Eye (tissue), 1 donor: ENCODE data around the gene PPP5C.
"Not testable (repeated sequence)": the region's sequence is repeated elsewhere in the genome, so short reads cannot be mapped to it uniquely, and the experiment has no call there.

Experiments used
- DNase-seq: peaks from one replicate; pipeline ENCODE4 v3.0.0-alpha.2; 2015

The PPP5C gene

GRCh38 chr19:46367426-46367825, 20.5 kb downstream of the PPP5C start:
- peak; percentile 32 for DNase-seq

GRCh38 chr19:46368116-46368515, 21.2 kb downstream of the PPP5C start:
- no peak for DNase-seq

GRCh38 chr19:46369817-46370216, 22.9 kb downstream of the PPP5C start:
- DNase-seq, result no peak

GRCh38 chr19:46371371-46371901, 24.5 kb downstream of the PPP5C start:
- no peak for DNase-seq

- DNase-seq, result peak; percentile 38
Observed at GRCh38 chr19:46372901-46373490, 26.1 kb downstream of the PPP5C start.

GRCh38 chr19:46373491-46374359, 26.8 kb downstream of the PPP5C start:
- DNase-seq, result peak; percentile 15

- DNase-seq, result no peak
Observed at GRCh38 chr19:46374536-46375475, 27.9 kb downstream of the PPP5C start.

GRCh38 chr19:46375476-46376067, 28.7 kb downstream of the PPP5C start:
- DNase-seq, result not testable (repeated sequence)

GRCh38 chr19:46376241-46377153, 29.6 kb downstream of the PPP5C start:
- no peak for DNase-seq

GRCh38 chr19:46378268-46378667, 31.4 kb downstream of the PPP5C start:
- DNase-seq, result peak; percentile 54

GRCh38 chr19:46380690-46381089, 33.8 kb downstream of the PPP5C start:
- DNase-seq, result no peak

GRCh38 chr19:46381346-46381745, 34.5 kb downstream of the PPP5C start:
- no peak for DNase-seq

GRCh38 chr19:46381756-46382345, 35.0 kb downstream of the PPP5C start:
- no peak for DNase-seq

GRCh38 chr19:46383171-46383815, 36.4 kb downstream of the PPP5C start:
- no peak for DNase-seq

GRCh38 chr19:46383846-46384245, 37.0 kb downstream of the PPP5C start:
- no peak for DNase-seq

- DNase-seq, result no peak
Observed at GRCh38 chr19:46384396-46384795, 37.5 kb downstream of the PPP5C start.

- DNase-seq, result no peak
Observed at GRCh38 chr19:46385636-46386035, 38.7 kb downstream of the PPP5C start.

GRCh38 chr19:46386151-46386550, 39.3 kb downstream of the PPP5C start:
- no peak for DNase-seq

- no peak for DNase-seq
Observed at GRCh38 chr19:46386996-46387712, 40.3 kb downstream of the PPP5C start.

GRCh38 chr19:46387713-46388130, 40.8 kb downstream of the PPP5C start:
- DNase-seq, result no peak
